NCI-H1092 treated with DMSO at 0.1 percent for 48 hours (cell line): ENCODE data around the gene SNAP47.
A peak's percentile ranks its signal among the peaks of the same experiment; 100 is the strongest.

Source experiments
- DNase-seq: peaks from one replicate; lab custom pipeline; 2025; lab: John Stamatoyannopoulos, UW

SNAP47 gene

GRCh38 chr1:227769047-227769935 is 34.1 kb downstream of the SNAP47 start:
- no peak for DNase-seq

- no peak for DNase-seq
Measured at GRCh38 chr1:227769936-227770494, 34.8 kb downstream of the SNAP47 start.

GRCh38 chr1:227770812-227771211 is 35.6 kb downstream of the SNAP47 start:
- DNase-seq = no peak

DNA sequence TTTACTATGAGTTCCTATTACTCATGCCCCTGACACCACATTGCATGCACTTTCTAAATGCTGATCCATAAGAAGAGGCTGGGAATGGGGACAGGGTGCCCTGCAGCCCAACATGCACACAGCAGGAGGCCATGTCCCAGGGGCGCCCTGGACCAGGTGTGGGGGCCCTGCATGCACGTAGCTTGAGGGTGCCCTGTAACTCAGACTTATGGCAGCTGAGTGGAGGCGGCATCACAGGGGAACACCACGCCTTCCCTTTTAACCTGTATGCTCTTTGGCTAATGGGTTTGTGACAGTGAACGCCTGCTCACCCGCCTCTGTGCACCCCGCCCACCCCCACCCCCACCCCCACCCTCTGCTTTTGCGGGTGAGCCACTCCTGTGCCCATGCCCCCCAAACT is 36.1 kb downstream of the SNAP47 start:
- DNase-seq = no peak

DNA sequence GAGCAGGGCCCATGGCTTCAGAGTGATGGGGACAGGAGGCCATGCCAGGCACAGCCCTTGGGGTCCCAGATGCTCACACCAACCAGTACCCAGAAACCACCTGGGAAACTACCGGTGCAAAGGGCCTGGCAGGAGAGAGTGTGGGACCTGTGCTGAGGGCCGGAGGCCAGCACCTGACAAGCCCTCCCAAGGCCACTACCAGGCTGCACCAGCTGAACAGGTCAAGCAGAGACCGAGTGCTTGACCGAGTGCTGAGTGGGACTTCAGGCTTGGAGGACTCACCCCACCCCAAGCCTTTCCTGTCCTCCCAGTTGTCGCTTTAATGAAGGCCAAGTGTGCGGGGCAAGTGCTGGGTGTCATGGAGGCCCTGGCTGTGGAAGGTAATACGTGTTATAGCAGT is 36.5 kb downstream of the SNAP47 start:
- DNase-seq = no peak

- no peak for DNase-seq
Measured at GRCh38 chr1:227773558-227773957, 38.3 kb downstream of the SNAP47 start.

- peak; percentile 12 for DNase-seq
Measured at GRCh38 chr1:227774051-227774731, 39.0 kb downstream of the SNAP47 start.

DNA sequence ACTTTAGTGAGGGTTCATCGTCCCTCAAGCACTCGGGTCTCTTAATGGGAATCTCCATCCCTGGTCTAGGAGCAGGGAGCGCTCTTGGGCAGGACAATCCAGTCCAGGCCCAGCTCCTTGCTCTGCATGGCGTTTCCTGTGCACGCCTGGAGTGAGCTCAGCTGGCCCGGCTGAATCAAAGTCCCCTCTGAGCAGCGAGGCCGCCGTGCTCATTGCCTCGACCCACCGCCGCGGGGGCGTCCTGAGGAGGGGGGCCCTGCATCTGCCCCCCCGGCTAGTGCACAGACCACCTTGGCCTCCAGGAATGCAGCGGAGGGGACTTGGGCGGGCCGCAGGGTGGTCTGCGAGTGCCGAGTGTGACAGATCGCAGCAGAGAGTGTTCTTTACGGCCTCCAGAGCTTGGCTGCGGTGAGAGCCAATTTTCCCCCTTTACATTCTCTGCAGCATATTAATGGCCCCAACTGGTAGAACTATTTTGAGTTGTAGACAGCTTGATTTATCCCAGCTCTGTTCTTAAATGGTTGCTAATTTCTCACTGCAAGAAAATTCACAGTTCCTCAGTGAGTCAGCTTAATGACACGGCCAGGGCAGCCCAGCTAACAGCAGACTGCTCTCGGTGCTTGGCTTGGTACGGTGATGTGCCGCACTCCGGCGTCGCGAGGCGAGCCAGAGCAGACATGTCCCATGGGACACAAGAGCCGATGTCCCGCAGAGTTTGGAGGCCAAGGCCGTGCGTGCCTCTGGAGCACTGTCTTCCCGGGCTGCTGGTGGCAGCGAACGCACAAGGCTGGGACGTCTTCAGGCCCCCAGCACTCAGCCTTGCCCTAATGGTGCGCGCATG is 39.8 kb downstream of the SNAP47 start:
- no peak for DNase-seq

DNA sequence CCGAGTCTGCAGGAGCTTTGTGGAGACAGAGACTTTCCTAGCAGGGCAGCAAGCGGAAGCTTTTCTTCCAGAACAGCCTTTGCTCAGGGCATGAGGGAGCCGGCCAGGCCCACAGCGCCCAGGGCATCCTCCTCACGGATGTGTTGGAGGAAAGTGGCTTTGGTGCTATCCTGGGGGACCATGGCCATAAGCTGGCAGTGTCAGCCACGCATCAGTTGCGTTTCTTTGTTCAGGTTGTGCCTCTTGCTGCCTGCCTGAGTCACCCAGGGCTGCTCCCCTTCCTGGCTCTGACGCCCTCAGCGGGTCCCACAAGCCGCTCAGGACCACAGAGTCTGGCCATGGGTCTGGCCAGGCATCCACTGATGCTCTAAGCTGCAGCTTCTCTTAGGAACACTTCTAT is 40.6 kb downstream of the SNAP47 start:
- no peak for DNase-seq

DNA sequence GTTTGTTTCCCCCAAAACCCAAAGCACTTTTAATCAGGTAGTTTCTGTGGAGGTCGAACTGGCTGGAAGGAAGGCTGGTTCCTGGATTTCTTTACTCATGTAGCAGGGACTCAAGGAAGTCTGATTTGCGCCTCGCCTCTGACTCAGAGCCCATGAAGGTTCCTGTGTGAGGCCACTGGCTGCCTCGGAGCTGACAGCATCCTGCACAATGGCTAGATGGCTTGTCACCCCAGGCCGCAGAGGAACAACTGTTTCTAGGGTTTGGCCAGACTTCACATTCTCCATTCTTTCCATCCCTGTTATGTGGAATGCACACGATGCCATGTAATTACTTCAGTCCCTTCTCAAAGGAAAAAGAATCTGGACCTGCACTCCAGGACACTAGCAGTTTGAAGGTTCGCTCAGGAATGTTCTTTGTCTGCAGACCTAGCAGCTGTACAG is 41.1 kb downstream of the SNAP47 start:
- peak; percentile 43 for DNase-seq

DNA sequence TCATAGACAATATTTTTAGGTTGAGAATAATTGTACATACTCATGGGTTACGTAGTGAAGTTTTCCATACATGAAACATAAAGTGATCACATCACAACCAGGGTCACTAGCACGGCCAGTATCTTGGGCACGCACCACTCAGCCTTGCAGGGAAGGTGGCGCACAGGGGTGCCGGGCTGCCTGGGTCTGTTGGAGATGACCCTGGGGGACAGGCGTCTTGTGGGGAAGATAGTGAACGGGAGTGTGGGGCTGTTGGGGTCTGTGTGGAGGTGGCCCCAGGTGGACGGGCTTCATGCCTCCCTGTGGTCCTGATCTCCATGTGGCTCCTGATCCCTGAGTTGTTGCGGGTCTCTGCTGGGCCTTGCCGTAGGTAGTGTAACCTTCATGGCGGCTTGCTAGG is 41.9 kb downstream of the SNAP47 start:
- DNase-seq = no peak

GRCh38 chr1:227777646-227778045 is 42.4 kb downstream of the SNAP47 start:
- no peak for DNase-seq

GRCh38 chr1:227778401-227778947 is 43.2 kb downstream of the SNAP47 start:
- DNase-seq = no peak

- DNase-seq = no peak
Measured at GRCh38 chr1:227779021-227779441, 43.8 kb downstream of the SNAP47 start.

- DNase-seq = no peak
Measured at GRCh38 chr1:227779685-227780084, 44.5 kb downstream of the SNAP47 start.

DNA sequence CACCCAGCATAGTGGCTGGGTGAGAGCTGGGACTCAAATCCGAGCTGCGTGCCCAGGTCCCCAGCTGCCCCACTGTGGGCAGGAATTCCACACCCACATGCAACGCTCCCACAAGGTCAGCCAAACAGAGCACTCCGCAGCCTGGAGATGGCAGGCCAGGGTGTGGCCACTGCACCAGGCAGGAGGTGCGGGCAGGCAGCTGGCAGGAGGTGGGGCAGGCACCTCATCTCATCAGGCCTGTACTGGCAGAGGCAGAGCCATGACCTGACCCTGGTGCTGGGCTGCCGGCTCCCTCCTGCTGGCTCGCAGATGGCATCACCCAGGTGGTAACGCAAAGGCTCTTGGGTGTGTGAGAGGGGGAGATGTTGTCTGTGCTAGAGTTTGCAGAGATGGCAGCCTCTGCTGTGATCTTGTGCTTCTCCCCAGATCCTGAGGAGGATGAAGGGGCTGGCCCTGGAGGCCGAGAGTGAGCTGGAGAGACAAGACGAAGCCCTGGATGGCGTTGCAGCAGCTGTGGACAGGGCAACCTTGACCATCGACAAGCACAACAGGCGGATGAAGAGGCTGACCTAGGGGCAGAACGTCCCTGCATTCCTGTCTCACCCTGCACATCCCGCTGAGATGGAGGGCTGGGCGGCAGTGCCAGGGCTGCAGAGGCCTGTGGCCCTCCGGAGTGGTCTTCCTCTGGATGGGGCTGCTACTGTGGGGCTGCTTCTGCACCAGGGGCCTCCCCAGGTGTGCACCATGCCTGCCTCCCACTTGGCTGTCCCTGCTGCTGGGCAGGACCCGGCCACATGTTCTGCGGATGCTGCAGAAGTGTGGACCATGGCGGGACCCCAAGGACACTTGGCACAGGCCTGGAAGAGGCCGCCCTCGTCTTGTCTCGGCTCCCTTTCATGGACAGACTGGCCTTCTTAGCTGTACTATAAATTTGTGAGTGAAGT is 45.1 kb downstream of the SNAP47 start:
- DNase-seq = no peak

GRCh38 chr1:227781314-227781930 is 46.2 kb downstream of the SNAP47 start:
- no peak for DNase-seq

GRCh38 chr1:227782226-227782625 is 47.0 kb downstream of the SNAP47 start:
- no peak for DNase-seq

DNA sequence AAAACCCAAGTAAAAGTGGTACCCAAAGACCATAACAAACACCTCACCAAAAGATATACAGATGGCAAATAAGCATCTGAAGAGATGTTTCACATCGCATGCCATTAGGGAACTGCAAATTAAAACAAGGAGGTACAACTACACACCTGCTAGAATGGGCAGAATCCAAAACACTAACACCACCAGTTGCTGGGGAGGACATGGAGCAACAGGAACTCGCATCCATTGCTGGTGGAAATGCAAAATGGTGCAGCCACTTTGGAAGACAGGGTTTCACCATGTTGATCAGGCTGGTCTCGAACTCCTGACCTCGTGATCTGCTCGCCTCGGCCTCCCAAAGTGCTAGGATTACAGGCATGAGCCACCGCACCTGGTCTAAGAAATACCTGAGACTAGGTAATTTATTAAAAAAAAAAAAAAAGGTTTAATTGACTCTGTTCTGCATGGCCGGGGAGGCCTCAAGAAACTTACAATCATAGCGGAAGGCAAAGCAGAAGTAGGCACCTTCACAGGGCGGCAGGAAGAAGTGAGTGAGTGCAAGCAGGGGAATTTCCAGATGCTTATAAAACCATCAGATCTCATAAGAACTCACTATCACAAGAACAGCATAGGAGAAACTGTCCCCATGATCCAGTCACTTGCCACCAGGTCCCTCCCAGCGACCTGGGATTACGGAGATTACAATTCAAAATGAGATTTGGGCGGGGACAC is 50.0 kb downstream of the SNAP47 start:
- no peak for DNase-seq
